Astrocyte of the spinal cord (primary cell): ENCODE data around the gene C17orf58.
A peak's percentile ranks its signal among the peaks of the same experiment; 100 is the strongest.

Experiments used
- DNase-seq: peaks from one replicate; pipeline ENCODE4 v3.0.0; 2011; ENCODE audit warnings: low read depth, low spot score
- H3K4me3 ChIP-seq: 2 replicates; pipeline ENCODE4 v1.5.1; 2011; ENCODE audit warnings: low read depth, mild to moderate bottlenecking, low read length, moderate library complexity
- in situ Hi-C: cut with HindIII; loops from 2 replicates; pipeline ENCODE4 v1.10.0; 2017; ENCODE audit warnings: low sequenced_read_pairs
- TF ChIP-seq, protein P1 (sequence below): IDR thresholded peaks from 2 replicates; pipeline ENCODE4 v1.5.1; 2012; ENCODE audit warnings: low read depth, mild to moderate bottlenecking, low read length, inconsistent platforms

C17orf58 gene

DNA sequence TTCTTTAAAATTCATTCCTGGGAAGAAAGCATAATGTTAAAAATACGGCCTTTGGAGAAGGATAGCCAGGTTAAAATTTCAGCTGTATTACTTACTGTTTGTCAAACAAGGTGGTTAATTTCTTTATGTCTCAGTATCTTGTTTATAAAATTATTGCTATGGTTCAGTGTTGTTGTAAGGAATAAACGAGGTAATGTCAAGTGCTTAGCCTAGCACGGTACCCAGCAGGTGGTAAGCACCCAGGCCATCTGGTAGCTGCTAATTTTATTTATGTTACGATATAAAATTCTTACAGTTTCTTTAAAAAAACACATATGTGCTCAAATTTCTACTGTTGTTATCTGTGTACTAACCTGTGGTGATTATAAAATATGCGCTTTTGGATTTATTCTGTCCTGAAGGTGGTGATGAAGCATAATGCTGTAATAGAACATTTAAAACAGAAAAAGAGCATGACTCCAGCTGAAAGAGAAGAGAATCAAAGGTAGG, 48.9 kb downstream of the C17orf58 start:
- in situ Hi-C loops, result no loop called here
- DNase-seq, result no peak

DNA sequence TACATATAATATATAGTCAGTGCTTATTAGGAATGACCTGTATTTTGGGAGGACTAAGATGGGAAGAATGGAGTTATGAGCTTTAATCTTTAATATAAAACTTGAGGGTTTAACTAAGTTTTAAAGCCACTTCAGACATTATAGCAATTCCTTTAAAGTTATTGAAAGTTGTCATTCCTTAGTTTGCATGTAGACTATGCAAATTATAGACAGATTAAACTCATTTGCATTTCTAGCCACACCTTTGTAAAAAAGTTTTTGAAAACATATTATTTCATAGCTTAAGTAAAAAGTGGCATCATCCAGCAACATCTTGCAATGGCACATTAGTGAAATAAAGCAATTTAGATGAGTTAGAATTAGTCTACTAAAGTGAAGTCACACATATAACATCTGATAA, 49.8 kb downstream of the C17orf58 start:
- TF ChIP-seq, protein P1, sequence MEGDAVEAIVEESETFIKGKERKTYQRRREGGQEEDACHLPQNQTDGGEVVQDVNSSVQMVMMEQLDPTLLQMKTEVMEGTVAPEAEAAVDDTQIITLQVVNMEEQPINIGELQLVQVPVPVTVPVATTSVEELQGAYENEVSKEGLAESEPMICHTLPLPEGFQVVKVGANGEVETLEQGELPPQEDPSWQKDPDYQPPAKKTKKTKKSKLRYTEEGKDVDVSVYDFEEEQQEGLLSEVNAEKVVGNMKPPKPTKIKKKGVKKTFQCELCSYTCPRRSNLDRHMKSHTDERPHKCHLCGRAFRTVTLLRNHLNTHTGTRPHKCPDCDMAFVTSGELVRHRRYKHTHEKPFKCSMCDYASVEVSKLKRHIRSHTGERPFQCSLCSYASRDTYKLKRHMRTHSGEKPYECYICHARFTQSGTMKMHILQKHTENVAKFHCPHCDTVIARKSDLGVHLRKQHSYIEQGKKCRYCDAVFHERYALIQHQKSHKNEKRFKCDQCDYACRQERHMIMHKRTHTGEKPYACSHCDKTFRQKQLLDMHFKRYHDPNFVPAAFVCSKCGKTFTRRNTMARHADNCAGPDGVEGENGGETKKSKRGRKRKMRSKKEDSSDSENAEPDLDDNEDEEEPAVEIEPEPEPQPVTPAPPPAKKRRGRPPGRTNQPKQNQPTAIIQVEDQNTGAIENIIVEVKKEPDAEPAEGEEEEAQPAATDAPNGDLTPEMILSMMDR, result no peak
- H3K4me3 ChIP-seq, result no peak overlapping the region
- in situ Hi-C loops, result no loop called here
- no peak for DNase-seq

More for the DNA sequence above, 48.9 kb downstream of the C17orf58 start:
- no peak overlapping the region for H3K4me3 ChIP-seq
- TF ChIP-seq, protein P1, result no peak

DNA sequence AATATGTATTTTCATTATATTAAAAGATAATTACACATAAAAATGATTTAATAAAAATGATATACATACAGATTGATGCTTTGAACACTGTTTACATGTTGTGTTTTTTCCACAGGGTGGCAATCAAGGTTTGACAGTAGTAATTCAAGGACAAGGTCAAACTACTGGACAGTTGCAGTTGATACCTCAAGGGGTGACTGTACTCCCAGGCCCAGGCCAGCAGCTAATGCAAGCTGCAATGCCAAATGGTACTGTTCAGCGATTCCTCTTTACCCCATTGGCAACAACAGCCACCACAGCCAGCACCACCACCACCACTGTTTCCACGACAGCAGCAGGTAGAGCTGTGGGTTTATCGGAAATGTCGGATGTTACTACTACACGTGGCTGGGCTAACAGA, 52.2 kb downstream of the C17orf58 start:
- no peak for DNase-seq
- in situ Hi-C loops, result no loop called here
- TF ChIP-seq, protein P1, result no peak
- H3K4me3 ChIP-seq, result no peak overlapping the region

DNA sequence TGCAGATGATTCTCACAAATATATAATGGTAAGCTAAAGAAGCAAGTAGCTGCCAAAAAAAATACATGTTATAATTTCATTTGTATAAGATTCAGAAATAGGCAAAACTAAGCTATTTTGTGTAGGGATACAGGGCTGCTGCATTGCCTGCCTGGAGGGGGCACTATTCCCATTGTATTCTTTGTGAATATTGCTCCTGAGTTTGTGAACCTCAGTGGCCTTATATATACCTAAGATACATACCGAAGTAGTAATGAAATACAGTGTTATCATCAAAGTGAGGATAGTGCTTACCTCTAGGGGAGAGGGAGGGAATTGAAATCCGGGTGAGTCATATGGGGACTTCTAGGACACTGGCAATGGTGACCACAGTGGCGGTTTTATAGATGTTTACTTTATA, 53.5 kb downstream of the C17orf58 start:
- in situ Hi-C loops, result no loop called here
- DNase-seq, result no peak
- TF ChIP-seq, protein P1, result peak; percentile 55
- H3K4me3 ChIP-seq, result no peak overlapping the region
